NCI-H345 treated with DMSO at 0.1 percent for 48 hours (cell line): ENCODE data around the gene UBE2S.
"Not testable (repeated sequence)": the region's sequence is repeated elsewhere in the genome, so short reads cannot be mapped to it uniquely, and the experiment has no call there.

Experiments
- DNase-seq: peaks from one replicate; lab custom pipeline; 2025; ENCODE audit not compliant: unreplicated experiment; lab: John Stamatoyannopoulos, UW

Gene UBE2S

DNA sequence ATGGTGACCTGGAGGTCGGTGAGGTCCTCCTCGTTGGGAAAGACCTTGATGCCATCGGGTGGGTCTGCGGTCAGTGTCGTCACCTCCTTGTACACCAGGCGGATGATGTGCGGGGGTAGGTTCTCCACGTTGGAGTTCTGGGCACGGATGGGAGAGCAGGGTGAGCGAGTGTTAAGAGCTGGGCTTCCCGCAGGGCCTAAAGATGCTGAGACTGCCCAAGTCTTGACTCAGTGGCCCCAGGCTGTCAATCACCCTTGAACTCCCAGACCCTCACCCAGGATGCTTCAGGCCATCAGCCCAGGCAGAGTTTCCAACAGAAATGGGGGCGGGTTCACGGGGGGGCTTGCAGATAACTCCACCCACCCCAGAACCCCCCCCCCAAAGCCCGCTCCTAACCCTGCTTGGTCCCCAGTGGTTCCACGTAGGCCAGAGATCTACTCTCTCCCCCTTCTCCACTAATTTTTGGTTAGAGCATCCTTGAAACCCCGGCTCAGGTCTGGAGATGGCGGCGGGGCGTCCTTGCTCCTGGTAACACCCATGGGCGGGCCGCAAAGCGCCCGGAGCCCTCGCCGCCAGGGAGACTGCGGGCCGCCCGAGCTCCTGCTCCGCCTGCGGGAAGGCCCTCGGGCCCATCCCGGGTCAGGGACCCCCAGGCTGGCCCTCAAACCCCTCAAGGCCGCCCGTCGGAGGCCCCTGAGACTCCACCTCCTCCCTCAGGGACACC lies 600 bp downstream of the UBE2S start:
- DNase-seq = no peak

DNA sequence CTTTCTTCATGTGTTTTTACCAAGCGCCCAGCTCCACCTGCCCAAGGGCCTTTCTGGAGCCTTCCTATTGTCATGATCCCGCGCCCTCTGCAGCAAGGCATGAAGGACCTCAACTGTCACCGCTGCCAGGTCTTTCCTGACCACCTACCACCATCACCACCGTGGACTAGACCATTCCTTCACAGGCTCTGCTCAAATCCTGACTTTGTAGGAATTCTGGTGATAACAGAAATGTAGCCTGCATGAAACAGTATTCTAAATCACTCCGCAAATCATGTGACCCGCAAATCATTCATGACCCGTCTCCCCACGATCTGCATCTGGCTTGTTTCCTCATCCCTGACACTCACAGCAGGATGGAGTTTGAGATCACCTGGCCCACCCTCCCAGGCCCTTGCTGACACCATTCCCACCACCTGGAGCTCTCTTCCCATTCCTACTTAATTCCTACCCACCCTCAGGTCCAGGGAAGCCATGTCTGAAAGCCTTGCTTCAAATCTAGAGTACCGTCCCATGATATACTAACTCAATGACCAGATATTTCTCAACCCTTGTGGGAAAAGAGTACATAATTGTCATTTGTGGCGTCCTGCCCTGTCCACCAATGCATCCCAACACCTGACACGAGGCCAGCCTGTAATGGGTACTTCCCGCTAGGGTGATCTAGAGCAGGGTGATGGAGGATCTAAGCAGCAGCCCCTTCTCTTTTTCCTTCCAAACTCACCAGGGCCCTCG lies 1.3 kb downstream of the UBE2S start:
- DNase-seq = no peak

DNA sequence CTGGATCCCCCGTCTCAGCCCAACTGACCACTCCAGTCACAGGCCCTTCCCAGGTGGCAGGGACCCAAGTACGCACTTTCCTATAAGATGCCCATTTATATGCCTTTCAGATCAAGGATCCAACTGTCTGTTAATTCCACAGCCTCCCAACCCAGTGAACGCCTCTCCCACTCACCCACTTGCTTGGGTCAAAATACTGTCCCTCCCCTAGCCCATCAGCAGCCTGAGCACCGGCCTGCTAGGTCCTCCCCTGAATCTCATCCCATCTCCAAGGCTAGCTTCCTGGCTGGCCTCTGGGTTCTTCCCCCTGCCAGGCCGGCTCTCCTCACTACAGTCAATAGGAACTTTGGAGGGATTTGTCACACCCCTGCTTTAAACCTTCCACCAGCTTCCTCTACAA lies 1.9 kb downstream of the UBE2S start:
- no peak for DNase-seq

DNA sequence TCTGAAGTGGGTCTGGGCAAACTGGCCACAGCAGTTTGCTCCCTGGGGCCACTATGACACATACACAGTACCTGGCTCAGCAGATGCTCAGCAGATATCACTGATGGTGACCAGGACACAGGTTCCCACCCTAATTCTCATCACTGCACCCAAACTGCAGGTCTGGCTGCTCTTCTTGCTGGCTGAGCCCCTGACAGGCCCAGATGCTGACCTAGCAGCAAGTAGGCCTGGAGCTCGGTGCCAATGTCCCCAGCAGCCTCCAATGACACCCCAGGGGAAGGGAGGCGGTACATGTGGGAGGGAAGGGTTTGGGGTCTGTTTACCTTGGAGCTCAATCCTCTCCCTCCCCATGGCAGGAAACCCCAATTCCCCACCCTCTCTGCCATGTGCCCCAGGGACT lies 5.1 kb downstream of the UBE2S start:
- DNase-seq = no peak

DNA sequence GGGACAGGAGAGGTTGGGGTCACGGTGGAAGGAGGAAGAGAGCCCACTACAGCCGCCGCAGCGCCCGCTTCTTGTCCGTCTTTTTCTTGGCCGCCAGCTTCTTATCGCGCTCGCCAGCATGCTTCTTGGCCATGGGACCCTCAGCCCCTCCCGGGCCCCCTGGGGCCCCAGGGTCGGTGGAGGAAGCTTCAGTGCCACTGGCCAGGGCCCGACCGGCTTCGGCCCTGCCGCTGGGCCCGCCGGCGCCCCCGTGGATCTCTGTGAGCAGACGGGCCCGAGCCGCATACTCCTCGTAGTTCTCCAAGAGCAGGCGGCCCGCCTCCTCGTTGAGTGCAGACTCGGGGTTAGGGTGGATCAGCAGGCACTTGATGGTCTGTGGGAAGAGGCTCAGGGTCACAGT lies 6.2 kb downstream of the UBE2S start:
- not testable (repeated sequence) for DNase-seq

DNA sequence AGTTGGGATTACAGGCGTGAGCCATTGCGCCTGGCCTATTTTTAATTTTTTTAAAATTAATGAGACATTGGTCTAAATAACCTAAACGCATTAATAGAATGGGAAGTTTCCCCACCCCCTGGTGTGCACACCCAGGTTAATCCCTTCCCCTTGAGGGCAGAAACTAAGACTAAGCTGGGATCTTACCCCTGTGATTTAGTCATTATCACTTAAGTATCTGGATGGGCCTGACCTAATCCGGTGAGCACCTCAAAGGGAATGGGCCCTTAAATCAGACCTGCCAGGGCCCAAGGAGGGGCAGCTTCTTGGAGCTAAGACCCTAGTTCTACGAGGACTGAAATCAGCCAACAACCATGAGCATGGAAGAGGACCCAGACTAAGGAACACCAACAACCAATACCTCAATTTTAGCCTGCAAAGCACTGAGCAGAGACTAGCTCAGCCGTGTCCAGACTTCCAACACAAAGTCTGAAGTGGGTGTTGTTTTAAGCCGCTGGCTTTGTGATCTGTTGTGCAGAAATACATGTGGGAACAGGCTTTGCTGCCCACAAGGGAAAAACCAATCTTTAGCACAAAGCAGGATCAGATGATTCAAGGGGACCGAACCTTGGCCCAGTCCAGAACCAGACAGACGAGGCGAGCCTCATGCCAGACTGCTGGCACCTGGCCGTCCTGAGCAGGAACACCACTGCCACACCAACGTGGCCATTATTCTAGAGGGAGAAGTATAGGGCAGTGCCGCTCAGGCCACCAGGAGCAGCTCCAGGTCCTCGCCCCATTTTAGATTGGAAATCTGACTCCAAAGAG lies 7.1 kb downstream of the UBE2S start:
- no peak for DNase-seq

DNA sequence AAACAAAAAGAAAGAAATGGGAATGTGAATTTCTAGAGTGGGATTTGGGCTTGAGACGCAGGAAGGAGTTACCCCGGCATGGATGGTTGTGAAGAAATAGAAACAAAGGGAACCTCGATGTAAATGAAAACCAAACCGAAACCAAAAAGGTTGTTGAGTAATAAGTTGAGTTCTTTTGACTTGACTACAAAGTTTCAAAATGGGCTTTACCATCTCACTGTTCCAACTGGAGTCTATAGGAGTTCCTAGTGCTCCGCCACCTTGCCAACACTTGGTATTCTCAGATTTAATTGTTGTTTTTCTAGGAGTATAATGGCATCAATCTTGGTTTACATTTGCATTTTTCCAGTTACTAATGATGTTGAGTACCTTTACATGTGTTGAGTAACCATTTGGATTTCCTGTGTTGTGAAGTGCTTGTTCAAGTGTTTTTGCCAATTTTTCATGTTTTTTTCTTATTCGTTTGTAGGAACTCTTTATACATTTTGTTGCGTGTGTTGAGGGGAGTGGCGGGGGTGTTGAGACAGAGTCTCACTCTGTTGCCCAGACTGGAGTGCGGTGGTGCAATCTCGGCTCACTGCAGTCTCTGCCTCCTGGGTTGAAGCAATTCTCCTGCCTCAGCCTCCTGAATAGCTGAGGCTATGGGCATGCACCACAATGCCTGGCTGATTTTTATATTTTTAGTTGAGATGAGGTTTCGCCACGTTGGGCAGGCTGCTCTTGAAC lies 9.2 kb downstream of the UBE2S start:
- DNase-seq = no peak

DNA sequence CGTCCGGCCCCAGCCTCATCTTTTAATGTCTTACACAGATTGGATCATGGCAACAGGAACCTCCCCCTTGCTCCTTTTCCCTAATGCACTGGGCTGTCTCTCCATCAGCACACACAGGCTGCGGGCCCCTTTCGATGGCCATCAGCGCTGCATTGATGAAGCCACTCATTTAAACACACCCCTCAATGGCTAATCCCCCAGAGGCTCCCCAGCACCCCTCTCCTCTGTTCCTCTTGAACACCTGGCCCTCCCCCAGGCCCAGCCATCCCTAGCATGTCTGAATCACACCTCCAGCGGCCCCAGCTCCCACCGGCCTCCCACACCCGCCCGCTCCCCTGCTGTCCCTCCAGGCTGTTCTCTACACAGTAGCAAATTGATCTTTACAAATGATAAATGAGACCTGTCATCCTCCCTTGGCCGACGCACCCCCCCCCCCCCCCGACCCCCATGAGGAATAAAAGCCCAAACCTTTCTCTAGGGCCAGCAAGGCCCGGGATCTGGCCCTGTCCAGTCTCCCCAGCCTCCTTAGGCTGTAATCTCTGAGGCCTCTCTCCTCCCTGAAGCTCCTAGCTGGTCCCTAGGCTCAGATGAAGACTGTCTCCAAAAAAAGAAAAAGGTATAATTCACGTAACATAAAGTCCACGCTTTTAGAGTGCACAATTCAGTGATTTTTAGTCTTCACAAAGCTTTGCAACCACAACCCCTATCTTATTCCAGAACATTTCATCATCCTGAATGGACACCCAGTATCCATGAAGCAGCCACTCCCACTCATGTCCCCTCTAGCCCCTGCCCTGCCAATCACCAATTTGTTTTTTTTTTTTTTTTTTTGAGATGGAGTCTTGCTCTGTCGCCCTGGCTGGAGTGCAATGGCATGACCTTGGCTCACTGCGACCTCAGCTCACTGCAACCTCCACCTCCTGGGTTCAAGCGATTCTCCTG lies 14.5 kb downstream of the UBE2S start:
- DNase-seq = no peak

DNA sequence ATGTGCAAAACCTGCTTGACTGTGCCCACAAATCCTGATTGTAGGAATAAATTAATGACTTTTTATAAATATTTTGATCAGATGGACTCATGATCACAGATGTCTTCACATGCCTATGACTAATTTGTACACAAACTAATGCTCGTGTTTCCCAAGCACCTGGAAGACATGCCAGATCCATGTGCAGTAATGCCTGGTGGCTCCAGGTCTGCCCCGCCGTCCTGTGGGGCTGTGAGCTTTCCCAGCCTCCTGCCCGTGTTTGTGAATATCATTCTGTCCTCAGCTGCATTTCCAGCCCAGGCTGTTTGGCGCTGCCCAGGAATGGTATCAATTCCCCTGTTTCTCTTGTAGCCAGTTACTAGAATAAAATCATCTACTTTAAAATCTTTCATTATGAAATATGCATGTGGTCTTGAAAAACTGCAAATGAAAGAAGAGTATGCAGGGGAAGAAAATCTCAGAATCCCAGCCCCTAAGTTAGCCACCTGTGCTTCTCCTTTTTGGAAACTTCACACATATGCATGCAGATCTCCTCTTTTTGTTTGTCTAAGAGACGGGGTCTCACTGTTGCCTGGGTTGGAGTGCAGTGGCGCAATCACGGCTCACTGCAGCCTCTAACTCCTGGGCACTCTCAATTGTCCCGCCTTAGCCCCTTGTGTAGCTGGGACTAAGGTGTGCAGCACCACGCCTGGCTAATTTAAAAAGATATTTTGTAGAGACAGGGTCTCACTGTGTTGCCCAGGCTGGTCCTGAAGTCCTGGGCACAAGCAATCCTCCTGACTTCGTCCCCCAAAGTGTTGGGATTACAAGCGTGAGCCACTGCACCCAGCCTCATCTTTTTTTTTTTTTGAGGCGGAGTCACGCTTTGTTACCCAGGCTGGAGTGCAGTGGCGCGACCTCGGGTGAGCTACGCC lies 15.6 kb downstream of the UBE2S start:
- DNase-seq = no peak

DNA sequence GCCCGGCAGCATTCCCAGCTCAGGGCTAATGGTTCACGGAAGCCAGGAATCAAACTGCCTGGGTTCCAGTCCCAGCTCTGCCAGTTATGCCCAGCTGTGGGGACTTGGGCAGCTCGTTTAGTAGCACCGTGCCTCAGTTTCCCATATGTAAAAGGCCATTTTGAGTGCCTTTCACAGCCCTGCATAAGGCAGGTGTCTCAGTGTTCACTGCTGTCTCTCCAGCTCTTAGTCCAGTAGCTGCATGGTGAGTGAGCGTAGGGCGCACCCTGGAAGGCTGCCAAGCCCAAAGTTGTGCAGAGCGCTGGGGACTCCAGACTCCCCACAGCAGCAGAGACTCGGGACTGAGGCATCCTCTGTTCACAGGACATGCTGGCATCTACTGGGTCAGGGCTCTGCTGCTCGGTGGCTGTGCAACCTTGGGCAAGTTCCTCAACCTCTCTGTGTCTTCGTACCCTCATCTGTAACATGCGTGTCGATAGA lies 16.4 kb downstream of the UBE2S start:
- DNase-seq = no peak

DNA sequence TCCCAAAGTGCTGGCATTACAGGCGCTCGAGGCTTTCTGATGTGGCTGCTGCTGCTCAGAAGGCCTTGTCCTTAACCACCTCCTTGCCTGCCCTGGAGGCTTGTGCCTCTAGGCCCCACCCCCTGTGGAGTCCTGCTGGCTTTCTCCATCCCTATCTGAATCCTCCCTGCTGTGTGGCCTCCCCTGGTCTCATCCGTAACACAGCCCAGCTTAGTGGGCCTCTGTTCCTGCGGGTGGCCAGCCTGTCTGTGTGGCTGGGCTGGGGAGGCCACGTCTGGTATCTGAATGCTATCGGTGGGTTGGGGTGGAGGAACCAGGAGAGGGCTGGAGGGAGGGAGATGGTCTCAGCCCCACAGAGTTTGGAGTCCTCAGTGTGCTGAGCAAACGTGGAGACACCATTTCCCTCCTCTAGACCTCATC lies 17.1 kb downstream of the UBE2S start:
- DNase-seq = no peak

DNA sequence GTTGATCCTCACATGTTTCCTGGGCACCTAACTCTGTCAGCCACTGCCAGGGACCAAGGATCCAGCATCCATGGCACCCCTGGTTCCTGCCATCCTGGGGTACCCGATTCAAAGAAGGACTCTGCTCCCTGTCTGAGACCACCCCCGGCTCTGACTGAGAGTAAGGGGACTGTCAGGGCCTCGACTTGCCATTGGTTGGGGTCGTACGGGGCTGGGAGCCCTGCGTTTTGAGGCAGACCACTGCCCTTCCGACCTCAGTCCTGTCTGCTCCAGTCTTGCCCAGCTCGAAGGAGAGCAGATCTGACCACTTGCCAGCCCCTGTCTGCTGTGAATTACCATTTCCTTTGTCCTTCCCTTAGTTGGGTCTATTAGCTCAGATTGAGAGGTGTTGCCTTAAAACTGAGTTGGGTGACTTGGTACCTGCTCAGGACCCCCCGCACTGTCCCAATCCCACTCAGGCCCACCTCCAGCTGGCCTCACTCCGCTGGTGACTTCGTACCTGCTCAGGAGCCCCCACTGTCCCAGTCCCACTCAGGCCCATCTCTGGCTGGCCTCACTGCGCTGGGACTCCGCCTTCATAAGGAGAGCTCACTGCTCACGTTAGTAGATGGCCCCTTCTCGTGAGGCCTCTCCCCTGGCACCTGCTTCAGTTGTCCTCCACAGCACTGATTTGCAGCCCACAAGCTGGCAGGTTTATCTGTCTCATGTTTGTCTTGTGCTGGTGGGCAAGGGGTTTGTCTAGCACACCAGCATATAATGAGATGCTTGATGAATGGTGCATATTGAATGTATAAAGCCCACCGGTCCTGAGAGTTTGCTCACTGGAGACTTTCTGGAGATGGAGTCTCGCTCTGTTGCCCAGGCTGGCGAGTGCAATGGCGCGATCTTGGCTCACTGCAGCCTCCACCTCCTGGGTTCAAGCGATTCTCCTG lies 17.9 kb downstream of the UBE2S start:
- DNase-seq = no peak

DNA sequence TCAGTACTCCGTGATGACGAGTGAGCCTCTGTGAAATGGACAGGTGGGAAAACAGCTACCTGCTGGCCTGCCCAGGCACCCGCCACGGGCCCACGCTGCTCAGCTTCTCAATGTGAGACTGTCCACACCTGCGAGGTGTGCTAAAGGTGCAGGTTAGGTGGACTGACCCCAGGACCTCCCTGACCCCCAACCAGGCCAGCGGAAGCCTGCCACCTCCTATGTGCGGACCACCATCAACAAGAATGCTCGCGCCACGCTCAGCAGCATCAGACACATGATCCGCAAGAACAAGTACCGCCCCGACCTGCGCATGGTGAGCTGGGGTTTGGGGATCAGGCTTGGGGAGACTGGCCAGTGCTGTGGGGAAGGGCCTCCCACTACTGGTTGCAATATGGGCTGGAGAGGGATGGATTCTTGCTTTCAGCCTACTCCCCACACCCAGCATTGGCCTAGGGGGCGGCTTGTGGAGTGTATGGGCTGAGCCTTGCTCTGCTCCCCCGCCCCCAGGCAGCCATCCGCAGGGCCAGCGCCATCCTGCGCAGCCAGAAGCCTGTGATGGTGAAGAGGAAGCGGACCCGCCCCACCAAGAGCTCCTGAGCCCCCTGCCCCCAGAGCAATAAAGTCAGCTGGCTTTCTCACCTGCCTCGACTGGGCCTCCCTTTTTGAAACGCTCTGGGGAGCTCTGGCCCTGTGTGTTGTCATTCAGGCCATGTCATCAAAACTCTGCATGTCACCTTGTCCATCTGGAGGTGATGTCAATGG lies 19.7 kb downstream of the UBE2S start:
- no peak for DNase-seq

DNA sequence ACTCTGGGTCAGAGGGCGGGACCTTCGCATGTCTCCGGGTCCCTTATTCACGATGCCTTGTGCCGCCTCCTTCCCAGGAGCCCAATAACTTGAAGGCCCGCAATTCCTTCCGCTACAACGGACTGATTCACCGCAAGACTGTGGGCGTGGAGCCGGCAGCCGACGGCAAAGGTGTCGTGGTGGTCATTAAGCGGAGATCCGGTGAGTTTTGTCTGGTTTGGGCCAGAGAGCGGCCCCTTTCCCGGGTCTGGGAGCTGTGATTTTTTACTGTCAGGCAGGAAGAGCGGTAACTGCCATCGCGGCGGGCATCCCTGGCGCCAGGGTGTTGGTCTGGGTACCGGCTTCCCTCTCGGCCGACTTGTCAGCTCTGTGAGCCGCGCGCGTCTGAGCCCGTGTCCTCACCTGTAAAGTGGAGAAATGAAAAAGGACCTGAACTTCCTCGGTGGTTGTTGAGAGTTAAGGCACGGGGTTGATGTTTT lies 21.1 kb downstream of the UBE2S start:
- DNase-seq = no peak

DNA sequence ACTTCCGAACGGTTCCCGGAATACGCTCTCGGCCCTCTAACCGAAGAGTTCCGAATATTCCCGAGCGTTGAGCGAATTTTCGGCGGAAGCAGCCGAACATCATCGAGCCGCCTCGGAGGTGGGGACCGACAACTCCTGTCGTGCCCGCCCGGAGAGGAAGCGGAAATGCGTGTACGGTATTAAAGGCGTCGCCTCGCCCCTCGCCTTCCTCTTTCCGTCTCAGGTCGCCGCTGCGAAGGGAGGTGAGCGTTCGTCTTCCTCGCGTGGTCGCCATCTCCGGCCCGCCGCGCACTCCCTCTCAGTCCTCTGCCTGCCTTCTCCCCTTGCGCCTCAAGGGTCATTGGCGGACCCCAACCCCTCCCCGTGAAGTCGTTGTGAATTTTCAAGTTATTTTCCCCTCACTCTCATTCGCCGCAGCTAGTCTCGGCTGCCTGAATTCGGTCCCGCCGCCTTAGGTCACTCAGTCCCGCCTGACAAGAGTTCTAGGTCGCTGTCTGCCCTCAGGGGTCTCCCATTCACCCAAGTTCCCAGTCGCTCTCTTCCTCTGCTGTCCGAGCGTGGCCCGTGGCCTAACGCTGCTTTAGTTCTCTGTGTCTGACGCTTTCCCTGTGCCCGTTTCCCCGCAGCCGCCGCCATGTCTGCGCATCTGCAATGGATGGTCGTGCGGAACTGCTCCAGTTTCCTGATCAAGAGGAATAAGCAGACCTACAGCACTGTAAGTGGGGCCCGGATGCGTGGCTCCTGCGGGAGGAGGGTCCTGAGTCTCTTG lies 21.7 kb downstream of the UBE2S start, which contains the start of gene RPL28:
RPL28 (plus strand) TSS at position 209 of the 769 bp plus-strand sequence; CDS start at position 635, 426 bp downstream.
- peak; percentile 90 for DNase-seq
